GM13977 (cell line): ENCODE measurements around the gene TRIM7.

Experiments used
- DNase-seq: peaks from one replicate; pipeline ENCODE4 v3.0.0; 2012; ENCODE audit warnings: low spot score
- CTCF ChIP-seq: IDR thresholded peaks from 2 replicates; pipeline ENCODE4 v1.5.1; 2012; ENCODE audit warnings: mild to moderate bottlenecking, control low read depth; ENCODE audit not compliant: insufficient read depth; ENCODE audit errors: extremely low read depth, missing control alignments
- in situ Hi-C: fragments of 300-500 bp; cut with MboI; formaldehyde crosslinking; loops from one replicate; pipeline ENCODE4 v1.12.0; 2022; ENCODE audit warnings: low sequenced_read_pairs, low pct_unique_long_range_greater_than_20kb, mixed read lengths, inconsistent platforms; ENCODE audit not compliant: unreplicated experiment

Gene TRIM7

GRCh38 chr5:181205761-181206649, 1.0 kb upstream of the TRIM7 start:
- in situ Hi-C loops: no loop called here
- no peak for TF ChIP-seq CTCF
- DNase-seq: no peak

- no peak for DNase-seq
- TF ChIP-seq CTCF: no peak
- in situ Hi-C loops: no loop called here
Observed at GRCh38 chr5:181204113-181204825, 727 bp downstream of the TRIM7 start.

DNA sequence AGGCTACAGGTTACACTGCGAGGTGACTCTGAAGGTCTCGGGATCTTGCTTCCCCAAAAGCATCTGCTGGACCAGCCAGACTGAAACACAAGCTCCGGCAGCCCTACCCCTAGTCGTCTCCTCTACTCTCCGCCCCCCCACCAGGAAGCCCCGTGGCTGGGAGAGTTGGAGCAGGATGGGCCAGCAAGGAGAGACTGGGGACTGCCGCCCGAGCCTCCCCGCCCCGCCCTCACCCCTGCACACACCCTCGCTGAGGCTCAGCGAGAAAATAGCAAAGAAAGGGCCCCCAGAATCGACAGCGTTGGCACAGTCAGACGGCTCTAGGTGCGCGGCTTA, 1.3 kb downstream of the TRIM7 start:
- TF ChIP-seq CTCF: no peak
- in situ Hi-C loops: no loop called here
- no peak for DNase-seq

GRCh38 chr5:181203093-181203711, 1.8 kb downstream of the TRIM7 start:
- in situ Hi-C loops: no loop called here
- no peak for TF ChIP-seq CTCF
- DNase-seq: no peak

DNA sequence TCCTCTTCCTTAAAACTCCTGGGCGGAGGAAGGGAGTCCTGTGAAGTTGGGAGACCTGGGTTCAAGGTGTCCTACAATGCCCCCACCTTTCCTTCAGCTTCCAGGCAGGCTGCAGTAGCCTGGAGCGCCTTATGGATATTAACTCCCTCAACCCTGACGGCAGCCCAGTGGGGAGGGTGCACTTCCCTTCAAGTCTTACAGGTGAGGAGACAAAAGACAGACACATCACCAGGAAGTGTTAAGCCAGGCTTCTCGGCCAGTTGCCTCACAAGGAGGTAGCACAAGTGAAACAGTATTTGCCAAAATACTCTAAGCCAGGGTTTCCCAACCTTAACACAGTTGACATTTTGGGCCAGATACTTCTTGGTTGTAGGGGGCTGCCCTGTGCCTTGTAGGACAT, 4.2 kb downstream of the TRIM7 start:
- in situ Hi-C loops: no loop called here
- DNase-seq: no peak
- TF ChIP-seq CTCF: no peak

DNA sequence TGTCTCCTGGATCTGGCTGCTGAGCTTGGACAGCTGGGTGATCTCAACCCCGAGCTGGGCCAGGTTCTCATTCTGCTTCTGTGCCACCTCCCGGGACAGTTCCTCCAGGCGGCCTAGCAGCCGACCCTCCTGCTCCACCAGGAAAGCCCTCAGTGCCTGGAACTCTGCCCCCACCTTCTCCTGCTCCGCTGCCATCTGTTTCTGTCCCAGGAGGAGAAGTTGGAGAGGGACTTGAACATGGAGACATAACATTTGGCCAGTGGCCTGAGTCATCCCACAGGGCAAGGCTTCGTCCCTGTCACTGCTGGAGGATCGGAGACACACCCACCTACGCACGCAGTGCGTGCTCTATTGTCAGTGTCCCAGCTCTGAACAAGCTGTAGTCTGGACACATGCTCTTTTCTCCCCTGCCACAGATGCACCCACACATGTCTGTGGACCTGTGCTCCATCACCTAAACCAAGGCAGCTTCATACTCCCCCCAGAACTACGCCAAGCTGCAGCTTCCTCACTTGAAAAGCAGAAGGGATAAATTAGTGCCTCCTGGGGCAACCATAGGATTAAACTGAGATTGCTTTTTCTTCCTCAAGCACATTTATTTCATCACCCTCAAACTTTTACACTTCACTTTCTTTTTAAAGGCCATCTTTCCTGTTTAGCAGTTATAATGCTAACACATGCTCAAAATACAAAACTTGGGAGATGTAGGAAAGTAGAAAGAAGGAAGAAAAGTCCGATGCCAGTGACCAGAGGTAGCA, 4.9 kb downstream of the TRIM7 start:
- no peak for DNase-seq
- TF ChIP-seq CTCF: no peak
- in situ Hi-C loops: no loop called here
